Keratinocyte (primary cell): Measurements from ENCODE around the gene ABHD5.

Experiments
- CTCF ChIP-seq, 3 experiments: IDR thresholded peaks in 1 of 3; conservative IDR thresholded peaks in 1 of 3; optimal IDR thresholded peaks in 1 of 3; 2 replicates in 2 of 3; 3 replicates in 1 of 3; pipeline versions ENCODE3 to v1.5.1; 2011; ENCODE audit warnings: low read length in 3 of 3, mild to moderate bottlenecking in 3 of 3, moderate library complexity in 2 of 3, control low read depth in 1 of 3, inconsistent platforms in 1 of 3; ENCODE audit not compliant: insufficient read depth in 2 of 3; ENCODE audit errors: extremely low read depth in 1 of 3
- EZH2 ChIP-seq: IDR thresholded peaks from one replicate; pipeline ENCODE4 v1.6.1; 2012; ENCODE audit warnings: inconsistent platforms, mild to moderate bottlenecking, low read length, moderate library complexity

DNA sequence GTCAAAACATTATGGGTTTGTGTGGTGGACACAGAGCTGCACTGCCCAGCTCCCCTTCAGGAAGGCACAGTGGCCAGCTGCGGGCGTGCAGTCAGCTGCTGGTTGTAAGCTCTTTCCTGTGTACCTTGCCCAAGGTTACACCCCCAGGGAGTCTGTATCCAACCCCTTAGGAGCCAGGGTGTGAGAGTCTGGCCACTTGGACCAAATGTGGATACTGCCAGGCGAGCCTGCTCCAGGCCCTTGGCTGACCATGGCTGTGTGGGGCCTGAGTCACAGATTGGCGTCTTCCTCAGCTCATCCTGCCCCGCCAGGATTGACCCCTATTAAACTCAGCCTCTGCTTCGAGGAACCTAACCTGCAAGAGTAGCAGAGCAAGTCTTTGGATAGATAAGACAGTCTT, 56.9 kb downstream of the ABHD5 start:
- TF ChIP-seq CTCF (optimal IDR thresholded peaks at IDR 0.05 in 1 of 3, IDR thresholded peaks at IDR 0.05 in 1 of 3, conservative IDR thresholded peaks at IDR 0.05 in 1 of 3; ENCODE audit: extremely low read depth in 1 of 3, insufficient read depth in 2 of 3, low read length in 3 of 3) (no peak), EZH2 (no peak)
